Daoy (cell line): ENCODE data around the gene HIRA. TPM values are rescaled to one million over a fixed set of nuclear protein-coding genes. Genes with fewer than 3 reads are reported as not detected.
"Not testable (repeated sequence)": the region's sequence is repeated elsewhere in the genome, so short reads cannot be mapped to it uniquely, and the experiment has no call there.

Experiments used
- DNase-seq: peaks from one replicate; pipeline ENCODE4 v3.0.0-alpha.2; 2015; ENCODE audit warnings: low read depth
- total RNA-seq: library from RNA; depleted of rRNA; stranded (reverse); fragments of >200 nt; shearing (Covaris generic); gene quantifications from 2 replicates; pipeline ENCODE4 v1.2.3, GENCODE V29; 2014

The HIRA gene
- total RNA-seq, 1 experiment from 2014 or later, result 16.6 TPM

GRCh38 chr22:19385221-19385906 is 46.2 kb downstream of the HIRA start:
- no peak for DNase-seq

- DNase-seq, result no peak
Measured at GRCh38 chr22:19383292-19383691, 48.2 kb downstream of the HIRA start.

- no peak for DNase-seq
Measured at GRCh38 chr22:19382240-19382639, 49.3 kb downstream of the HIRA start.

GRCh38 chr22:19378344-19378674 is 53.2 kb downstream of the HIRA start:
- DNase-seq, result no peak

- DNase-seq, result no peak
Measured at GRCh38 chr22:19377565-19378343, 53.8 kb downstream of the HIRA start.

- no peak for DNase-seq
Measured at GRCh38 chr22:19376971-19377370, 54.6 kb downstream of the HIRA start.

- no peak for DNase-seq
Measured at GRCh38 chr22:19376247-19376646, 55.3 kb downstream of the HIRA start.

- no peak for DNase-seq
Measured at GRCh38 chr22:19375435-19375834, 56.1 kb downstream of the HIRA start.

GRCh38 chr22:19374410-19374809 is 57.1 kb downstream of the HIRA start:
- DNase-seq, result no peak

- DNase-seq, result no peak
Measured at GRCh38 chr22:19373450-19373849, 58.1 kb downstream of the HIRA start.

GRCh38 chr22:19371893-19372292 is 59.6 kb downstream of the HIRA start:
- no peak for DNase-seq

GRCh38 chr22:19368876-19369275 is 62.7 kb downstream of the HIRA start:
- no peak for DNase-seq

- no peak for DNase-seq
Measured at GRCh38 chr22:19367763-19368367, 63.7 kb downstream of the HIRA start.

GRCh38 chr22:19363541-19363940 is 68.0 kb downstream of the HIRA start:
- DNase-seq, result not testable (repeated sequence)

- no peak for DNase-seq
Measured at GRCh38 chr22:19361501-19362103, 69.9 kb downstream of the HIRA start.

- DNase-seq, result no peak
Measured at GRCh38 chr22:19360862-19361261, 70.7 kb downstream of the HIRA start.

GRCh38 chr22:19360300-19360792 is 71.2 kb downstream of the HIRA start:
- DNase-seq, result no peak

GRCh38 chr22:19359554-19360299 is 71.8 kb downstream of the HIRA start:
- DNase-seq, result no peak

- no peak for DNase-seq
Measured at GRCh38 chr22:19358703-19359553, 72.6 kb downstream of the HIRA start.

GRCh38 chr22:19358195-19358594 is 73.3 kb downstream of the HIRA start:
- no peak for DNase-seq
